Pulmonary artery endothelial cell (primary cell): ENCODE data around the gene HNRNPF. TPM values are rescaled to one million over a fixed set of nuclear protein-coding genes. Genes with fewer than 3 reads are reported as not detected.

Experiments used
- DNase-seq: peaks from one replicate; pipeline ENCODE4 v3.0.0-alpha.2; 2011; ENCODE audit warnings: low read depth, low spot score
- total RNA-seq: library from RNA; depleted of rRNA; stranded (reverse); fragments of >200 nt; gene quantifications from 2 replicates; pipeline ENCODE4 v1.2.3, GENCODE V29; 2014

Gene HNRNPF
- total RNA-seq, 1 donor from 2014 or later, result 298 TPM

- no peak for DNase-seq
These were observed 32.1 kb downstream of the HNRNPF start for GRCh38 chr10:43376828-43377423.

- no peak for DNase-seq
These were observed 32.8 kb downstream of the HNRNPF start for GRCh38 chr10:43376046-43376635.

GRCh38 chr10:43375401-43376020, 33.5 kb downstream of the HNRNPF start:
- DNase-seq, result no peak

GRCh38 chr10:43374194-43374593, 34.8 kb downstream of the HNRNPF start:
- DNase-seq, result no peak

- DNase-seq, result no peak
These were observed 35.5 kb downstream of the HNRNPF start for GRCh38 chr10:43373461-43373860.

GRCh38 chr10:43372765-43373361, 36.1 kb downstream of the HNRNPF start:
- no peak for DNase-seq

- DNase-seq, result no peak
These were observed 37.6 kb downstream of the HNRNPF start, which contains the start of gene FXYD4 for GRCh38 chr10:43371418-43371817. Gene FXYD4 (plus strand): TSS chr10:43371636. CDS start chr10:43373747, 2,111 bp downstream.

- DNase-seq, result no peak
These were observed 38.2 kb downstream of the HNRNPF start for GRCh38 chr10:43370671-43371215.

GRCh38 chr10:43369921-43370320, 39.1 kb downstream of the HNRNPF start:
- DNase-seq, result no peak

- no peak for DNase-seq
These were observed 44.0 kb downstream of the HNRNPF start for GRCh38 chr10:43365001-43365400.

- peak; percentile 11 for DNase-seq
These were observed 46.7 kb downstream of the HNRNPF start for GRCh38 chr10:43362191-43362839.

- DNase-seq, result no peak
These were observed 47.3 kb downstream of the HNRNPF start for GRCh38 chr10:43361547-43362190.

GRCh38 chr10:43360086-43360485, 48.9 kb downstream of the HNRNPF start:
- DNase-seq, result no peak

GRCh38 chr10:43355749-43356371, 53.1 kb downstream of the HNRNPF start:
- DNase-seq, result no peak

- DNase-seq, result no peak
These were observed 54.1 kb downstream of the HNRNPF start for GRCh38 chr10:43354879-43355380.

- DNase-seq, result no peak
These were observed 54.7 kb downstream of the HNRNPF start for GRCh38 chr10:43354330-43354635.

GRCh38 chr10:43353495-43354329, 55.3 kb downstream of the HNRNPF start:
- no peak for DNase-seq

GRCh38 chr10:43352951-43353350, 56.0 kb downstream of the HNRNPF start:
- DNase-seq, result no peak

GRCh38 chr10:43351301-43351700, 57.7 kb downstream of the HNRNPF start:
- no peak for DNase-seq

- DNase-seq, result no peak
These were observed 58.3 kb downstream of the HNRNPF start for GRCh38 chr10:43350686-43351085.
